OCI-LY1 (cell line): ENCODE measurements around the gene IFI30.

ENCODE experiments used
- H2AFZ ChIP-seq: fragments of 200-600 bp; sonication (generic), shearing (Covaris generic); 2 replicates; pipeline ENCODE4 v1.6.0; 2014; ENCODE audit warnings: antibody characterized with exemption, mild to moderate bottlenecking, low read length
- H3F3A ChIP-seq: fragments of 200-600 bp; sonication (generic), shearing (Covaris generic); 2 replicates; pipeline ENCODE4 v1.6.0; 2014; ENCODE audit warnings: mild to moderate bottlenecking, antibody characterized with exemption, low read length, moderate library complexity; ENCODE audit not compliant: insufficient read depth
- H3K27ac ChIP-seq: fragments of 200-600 bp; sonication (generic); 2 replicates; pipeline ENCODE4 v1.5.1; 2014; ENCODE audit warnings: low read length, mixed run types, mild to moderate bottlenecking, low read depth; ENCODE audit not compliant: poor library complexity, severe bottlenecking
- H3K27me3 ChIP-seq: fragments of 200-600 bp; sonication (generic); 2 replicates; pipeline ENCODE4 v1.6.0; 2014; ENCODE audit warnings: antibody characterized with exemption, mild to moderate bottlenecking, low read length, moderate library complexity; ENCODE audit not compliant: insufficient read depth
- H3K36me3 ChIP-seq: fragments of 200-600 bp; sonication (generic); 2 replicates; pipeline ENCODE4 v1.6.1; 2014; ENCODE audit warnings: mild to moderate bottlenecking, antibody characterized with exemption, low read length, moderate library complexity, mixed read lengths; ENCODE audit not compliant: insufficient read depth
- H3K4me1 ChIP-seq: fragments of 200-600 bp; sonication (generic); 2 replicates; pipeline ENCODE4 v1.5.1; 2014; ENCODE audit warnings: mild to moderate bottlenecking, low read length, moderate library complexity; ENCODE audit not compliant: insufficient read depth, severe bottlenecking
- H3K4me2 ChIP-seq: fragments of 200-600 bp; sonication (generic), shearing (Covaris generic); 2 replicates; pipeline ENCODE4 v1.6.1; 2014; ENCODE audit warnings: low read length
- H3K4me3 ChIP-seq: fragments of 200-600 bp; sonication (generic); 2 replicates; pipeline ENCODE4 v1.5.1; 2014; ENCODE audit warnings: low read length, low read depth, mild to moderate bottlenecking, mixed read lengths; ENCODE audit not compliant: poor library complexity, severe bottlenecking
- H3K79me2 ChIP-seq: fragments of 200-600 bp; shearing (Covaris generic); 2 replicates; pipeline ENCODE4 v1.6.1; 2016; ENCODE audit warnings: mixed run types, low read length, mixed read lengths; ENCODE audit not compliant: insufficient read depth
- H3K9ac ChIP-seq: fragments of 200-600 bp; sonication (generic), shearing (Covaris generic); 2 replicates; pipeline ENCODE4 v1.6.1; 2014; ENCODE audit warnings: mild to moderate bottlenecking, low read length, mixed read lengths
- H3K9me2 ChIP-seq: fragments of 200-600 bp; sonication (generic), shearing (Covaris generic); 2 replicates; pipeline ENCODE4 v1.6.1; 2014; ENCODE audit warnings: low read depth, mild to moderate bottlenecking, low read length, mixed read lengths
- H3K9me3 ChIP-seq: fragments of 200-600 bp; shearing (Covaris generic); 2 replicates; pipeline ENCODE4 v1.6.1; 2014; ENCODE audit warnings: low read length, mixed read lengths
- H4K20me1 ChIP-seq: fragments of 200-600 bp; sonication (generic), shearing (Covaris generic); 2 replicates; pipeline ENCODE4 v1.6.0; 2016; ENCODE audit warnings: mild to moderate bottlenecking, low read length; ENCODE audit not compliant: insufficient read depth
- EZH2 ChIP-seq: fragments of 200-600 bp; sonication (generic), shearing (Covaris generic); IDR thresholded peaks from 2 replicates; pipeline ENCODE4 v1.8.0; 2017; ENCODE audit warnings: borderline replicate concordance, mixed run types, mild to moderate bottlenecking, antibody characterized with exemption, low read length, moderate library complexity, mixed read lengths
- TF ChIP-seq, protein P1 (sequence below): fragments of 200-600 bp; sonication (generic), shearing (Covaris generic); IDR thresholded peaks from 2 replicates; pipeline ENCODE4 v1.5.1; 2017; ENCODE audit warnings: mild to moderate bottlenecking, antibody characterized with exemption, low read length, moderate library complexity, mixed read lengths

The IFI30 gene

DNA sequence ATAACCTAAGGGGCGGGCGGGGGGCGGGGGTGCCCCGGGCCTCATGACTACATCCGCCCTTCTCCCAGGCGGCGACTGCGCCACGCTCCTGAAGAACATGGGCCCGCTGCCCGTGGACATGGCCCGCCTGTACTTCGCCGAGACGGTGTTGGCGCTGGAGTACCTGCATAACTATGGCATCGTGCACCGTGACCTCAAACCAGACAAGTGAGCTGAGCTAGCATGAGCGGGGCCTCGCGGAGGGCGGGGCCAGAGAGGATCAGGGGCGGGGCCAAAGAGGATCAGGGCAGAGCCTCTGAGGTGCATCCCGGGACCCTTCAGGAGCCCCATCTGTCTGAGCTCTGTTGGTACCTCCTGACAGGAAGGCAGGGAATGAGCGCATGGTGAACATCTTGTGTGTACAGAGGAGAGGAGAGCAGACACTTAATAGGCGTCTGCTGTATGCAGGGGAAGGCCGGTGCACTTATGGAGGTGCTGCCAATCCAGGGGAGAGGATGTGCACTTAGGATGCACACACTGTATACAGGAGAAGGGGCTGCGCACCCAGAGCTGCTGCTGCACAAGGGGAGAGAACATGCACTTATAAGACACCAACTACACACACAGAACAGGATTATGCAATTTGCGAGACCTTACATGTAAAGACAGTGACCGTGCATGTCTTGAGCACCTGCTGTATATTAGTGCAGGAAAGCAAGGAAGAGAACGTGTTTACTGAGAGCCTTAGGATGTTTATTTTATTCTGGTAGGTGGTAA, 41.6 kb upstream of the IFI30 start:
- Histone ChIP-seq H3K27ac (no peak overlapping the region), H3K4me2 (no peak overlapping the region), H3K9ac (no peak overlapping the region), H4K20me1 (no peaks in the 10 kb centered on the region), H3K9me2 (no peaks in the 10 kb centered on the region), H3K9me3 (no peaks in the 10 kb centered on the region), H3K36me3 (peaks cover 73% of the 10 kb centered on the region), H3K4me1 (no peaks in the 10 kb centered on the region), H2AFZ (no peak overlapping the region), H3F3A (no peaks in the 10 kb centered on the region), H3K4me3 (no peak overlapping the region), H3K27me3 (no peaks in the 10 kb centered on the region), H3K79me2 (no peaks in the 10 kb centered on the region)
- TF ChIP-seq, protein P1, sequence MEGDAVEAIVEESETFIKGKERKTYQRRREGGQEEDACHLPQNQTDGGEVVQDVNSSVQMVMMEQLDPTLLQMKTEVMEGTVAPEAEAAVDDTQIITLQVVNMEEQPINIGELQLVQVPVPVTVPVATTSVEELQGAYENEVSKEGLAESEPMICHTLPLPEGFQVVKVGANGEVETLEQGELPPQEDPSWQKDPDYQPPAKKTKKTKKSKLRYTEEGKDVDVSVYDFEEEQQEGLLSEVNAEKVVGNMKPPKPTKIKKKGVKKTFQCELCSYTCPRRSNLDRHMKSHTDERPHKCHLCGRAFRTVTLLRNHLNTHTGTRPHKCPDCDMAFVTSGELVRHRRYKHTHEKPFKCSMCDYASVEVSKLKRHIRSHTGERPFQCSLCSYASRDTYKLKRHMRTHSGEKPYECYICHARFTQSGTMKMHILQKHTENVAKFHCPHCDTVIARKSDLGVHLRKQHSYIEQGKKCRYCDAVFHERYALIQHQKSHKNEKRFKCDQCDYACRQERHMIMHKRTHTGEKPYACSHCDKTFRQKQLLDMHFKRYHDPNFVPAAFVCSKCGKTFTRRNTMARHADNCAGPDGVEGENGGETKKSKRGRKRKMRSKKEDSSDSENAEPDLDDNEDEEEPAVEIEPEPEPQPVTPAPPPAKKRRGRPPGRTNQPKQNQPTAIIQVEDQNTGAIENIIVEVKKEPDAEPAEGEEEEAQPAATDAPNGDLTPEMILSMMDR: no peak
- no peak for TF ChIP-seq EZH2

DNA sequence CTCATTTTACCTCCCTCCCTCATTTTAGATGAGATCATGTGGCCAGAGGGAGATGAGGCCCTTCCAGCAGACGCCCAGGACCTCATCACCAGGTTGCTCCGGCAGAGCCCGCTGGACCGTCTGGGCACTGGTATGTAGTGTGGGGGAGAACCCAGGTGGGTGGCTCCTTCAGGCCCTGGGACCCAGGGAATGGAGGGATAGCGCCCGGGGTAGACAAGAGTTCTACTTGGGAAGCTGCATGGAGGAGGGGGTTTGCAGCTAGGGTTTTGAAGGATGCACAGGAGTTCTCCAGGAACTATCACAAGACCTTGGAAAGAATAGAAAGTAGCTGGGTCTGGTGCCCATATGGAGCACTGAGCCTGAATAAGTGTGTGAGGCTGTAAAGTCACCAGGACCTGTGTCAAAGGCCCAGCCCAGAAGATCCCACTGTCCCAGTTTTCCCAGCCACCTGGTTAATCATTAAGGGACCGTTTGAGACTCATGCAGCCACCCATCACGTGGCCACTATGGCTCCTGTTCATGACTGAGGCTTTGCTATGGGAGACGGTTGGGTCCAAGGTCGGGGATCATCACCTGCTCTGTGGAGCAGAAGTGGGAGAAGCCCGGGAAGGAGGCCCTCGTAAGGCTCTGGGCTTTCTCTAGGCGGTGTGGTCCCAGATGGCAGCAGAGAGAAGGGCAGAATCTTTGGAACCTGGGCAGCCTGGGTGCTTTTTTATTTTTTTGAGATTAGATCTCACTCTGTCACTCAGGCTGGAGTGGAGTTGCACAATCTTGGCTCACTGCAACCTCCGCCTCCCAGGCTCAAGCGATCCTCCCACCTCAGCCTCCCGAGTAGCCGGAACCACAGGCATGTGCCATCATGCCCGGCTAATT, 37.7 kb upstream of the IFI30 start:
- Histone ChIP-seq H3K4me2 (no peak overlapping the region), H3K27ac (no peak overlapping the region), H3K36me3 (peaks cover 70% of the 10 kb centered on the region), H3K79me2 (no peaks in the 10 kb centered on the region), H4K20me1 (no peaks in the 10 kb centered on the region), H3F3A (no peaks in the 10 kb centered on the region), H3K9ac (no peak overlapping the region), H3K9me2 (no peaks in the 10 kb centered on the region), H3K9me3 (no peaks in the 10 kb centered on the region), H3K27me3 (no peaks in the 10 kb centered on the region), H3K4me3 (no peak overlapping the region), H3K4me1 (no peaks in the 10 kb centered on the region), H2AFZ (no peak overlapping the region)
- TF ChIP-seq, protein P1: no peak
- TF ChIP-seq EZH2: no peak

DNA sequence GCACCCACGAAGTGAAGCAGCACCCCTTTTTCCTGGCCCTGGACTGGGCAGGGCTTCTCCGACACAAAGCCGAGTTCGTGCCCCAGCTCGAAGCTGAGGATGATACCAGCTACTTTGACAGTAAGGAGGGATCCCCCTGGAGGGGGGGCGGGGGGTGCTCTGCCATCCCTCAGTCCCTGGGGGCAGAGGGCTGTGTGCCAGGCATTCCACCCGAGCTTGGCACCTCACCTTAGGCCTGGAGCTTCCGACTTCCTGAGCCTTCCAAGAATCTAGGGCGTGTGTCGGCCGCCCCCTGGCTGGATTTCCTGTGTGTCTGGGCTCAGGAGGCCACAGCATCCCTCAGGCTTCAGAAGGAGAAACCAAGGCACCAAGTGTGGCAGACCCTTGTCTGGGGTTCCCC, 36.4 kb upstream of the IFI30 start:
- no peaks in the 10 kb centered on the region for H3K9me2 ChIP-seq
- no peaks in the 10 kb centered on the region for H3K27me3 ChIP-seq
- no peak overlapping the region for H3K27ac ChIP-seq
- H3K4me2 ChIP-seq: no peak overlapping the region
- no peaks in the 10 kb centered on the region for H3K79me2 ChIP-seq
- no peaks in the 10 kb centered on the region for H4K20me1 ChIP-seq
- no peaks in the 10 kb centered on the region for H3F3A ChIP-seq
- H3K9me3 ChIP-seq: no peaks in the 10 kb centered on the region
- TF ChIP-seq, protein P1: no peak
- TF ChIP-seq EZH2: no peak
- no peaks in the 10 kb centered on the region for H3K4me1 ChIP-seq
- no peak overlapping the region for H3K9ac ChIP-seq
- peaks cover 73% of the 10 kb centered on the region for H3K36me3 ChIP-seq
- H2AFZ ChIP-seq: no peak overlapping the region
- H3K4me3 ChIP-seq: no peak overlapping the region
